ENCODE measurements around the gene OR2B3. TPM values are rescaled to one million over a fixed set of nuclear protein-coding genes. Genes with fewer than 3 reads are reported as not detected.

Gene OR2B3
- total and polyA plus RNA-seq, 2 donors (not counting 1 experiment from before 2014, with no cell fraction given) = not detected

- H3K9me3 ChIP-seq (ENCODE audit: control insufficient read depth, insufficient read depth, low read depth, low read length) = no peaks in the 10 kb centered on the region
Observed at GRCh38 chr6:29092957-29093356, 5.8 kb upstream of the OR2B3 start.

GRCh38 chr6:29082457-29082856 is 4.7 kb downstream of the OR2B3 start:
- H3K27ac ChIP-seq (ENCODE audit: insufficient read depth, low read length) = no peak overlapping the region
- no peaks in the 10 kb centered on the region for H3K9me3 ChIP-seq (ENCODE audit: control insufficient read depth, insufficient read depth, low read depth, low read length)
- no peak overlapping the region for H3K4me3 ChIP-seq (replicated peaks in 1 of 4; ENCODE audit: control extremely low read depth in 1 of 4, insufficient read depth in 1 of 4, low read depth in 3 of 4, low read length in 4 of 4)
- no peak for TF ChIP-seq EZH2 (IDR thresholded peaks at IDR 0.05; ENCODE audit: low read length, missing control alignments)
- TF ChIP-seq, protein P1, sequence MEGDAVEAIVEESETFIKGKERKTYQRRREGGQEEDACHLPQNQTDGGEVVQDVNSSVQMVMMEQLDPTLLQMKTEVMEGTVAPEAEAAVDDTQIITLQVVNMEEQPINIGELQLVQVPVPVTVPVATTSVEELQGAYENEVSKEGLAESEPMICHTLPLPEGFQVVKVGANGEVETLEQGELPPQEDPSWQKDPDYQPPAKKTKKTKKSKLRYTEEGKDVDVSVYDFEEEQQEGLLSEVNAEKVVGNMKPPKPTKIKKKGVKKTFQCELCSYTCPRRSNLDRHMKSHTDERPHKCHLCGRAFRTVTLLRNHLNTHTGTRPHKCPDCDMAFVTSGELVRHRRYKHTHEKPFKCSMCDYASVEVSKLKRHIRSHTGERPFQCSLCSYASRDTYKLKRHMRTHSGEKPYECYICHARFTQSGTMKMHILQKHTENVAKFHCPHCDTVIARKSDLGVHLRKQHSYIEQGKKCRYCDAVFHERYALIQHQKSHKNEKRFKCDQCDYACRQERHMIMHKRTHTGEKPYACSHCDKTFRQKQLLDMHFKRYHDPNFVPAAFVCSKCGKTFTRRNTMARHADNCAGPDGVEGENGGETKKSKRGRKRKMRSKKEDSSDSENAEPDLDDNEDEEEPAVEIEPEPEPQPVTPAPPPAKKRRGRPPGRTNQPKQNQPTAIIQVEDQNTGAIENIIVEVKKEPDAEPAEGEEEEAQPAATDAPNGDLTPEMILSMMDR (conservative IDR thresholded peaks at IDR 0.05 in 1 of 2, IDR thresholded peaks at IDR 0.05 in 1 of 2; ENCODE audit: low read depth in 1 of 2, low read length in 2 of 2) = no peak
- H4K20me1 ChIP-seq (ENCODE audit: control insufficient read depth, extremely low read depth, insufficient read depth, low read length) = no peaks in the 10 kb centered on the region
- no peaks in the 10 kb centered on the region for H3K79me2 ChIP-seq (ENCODE audit: control insufficient read depth, insufficient read depth, low read length)
- no peak overlapping the region for H3K4me2 ChIP-seq (ENCODE audit: extremely low read depth, insufficient read depth, low read length)
- H3K9ac ChIP-seq (ENCODE audit: insufficient read depth, low read length) = no peak overlapping the region
- DNase-seq (ENCODE audit: low read depth in 2 of 2) = no peak
- H3K36me3 ChIP-seq (ENCODE audit: control insufficient read depth, insufficient read depth, low read length) = no peaks in the 10 kb centered on the region
- no peaks in the 10 kb centered on the region for H3K4me1 ChIP-seq (ENCODE audit: control insufficient read depth, extremely low read depth, insufficient read depth, low read length)
- no peaks in the 10 kb centered on the region for H3K27me3 ChIP-seq (ENCODE audit: control insufficient read depth, insufficient read depth, low read length)
- H2AFZ ChIP-seq (ENCODE audit: low read length) = no peak overlapping the region

More at GRCh38 chr6:29092957-29093356, 5.8 kb upstream of the OR2B3 start:
- Histone ChIP-seq H3K4me1 (ENCODE audit: control insufficient read depth, extremely low read depth, insufficient read depth, low read length) (no peaks in the 10 kb centered on the region), H3K27me3 (ENCODE audit: control insufficient read depth, insufficient read depth, low read length) (no peaks in the 10 kb centered on the region), H3K9ac (ENCODE audit: insufficient read depth, low read length) (no peak overlapping the region), H3K27ac (ENCODE audit: insufficient read depth, low read length) (no peak overlapping the region), H2AFZ (ENCODE audit: low read length) (no peak overlapping the region), H3K79me2 (ENCODE audit: control insufficient read depth, insufficient read depth, low read length) (no peaks in the 10 kb centered on the region), H4K20me1 (ENCODE audit: control insufficient read depth, extremely low read depth, insufficient read depth, low read length) (no peaks in the 10 kb centered on the region), H3K4me3 (replicated peaks in 1 of 4; ENCODE audit: control extremely low read depth in 1 of 4, insufficient read depth in 1 of 4, low read depth in 3 of 4, low read length in 4 of 4) (no peak overlapping the region), H3K4me2 (ENCODE audit: extremely low read depth, insufficient read depth, low read length) (no peak overlapping the region), H3K36me3 (ENCODE audit: control insufficient read depth, insufficient read depth, low read length) (no peaks in the 10 kb centered on the region)
- no peak for DNase-seq (ENCODE audit: low read depth in 2 of 2)
- no peak for TF ChIP-seq EZH2 (IDR thresholded peaks at IDR 0.05; ENCODE audit: low read length, missing control alignments)
- TF ChIP-seq, protein P1 (conservative IDR thresholded peaks at IDR 0.05 in 1 of 2, IDR thresholded peaks at IDR 0.05 in 1 of 2; ENCODE audit: low read depth in 1 of 2, low read length in 2 of 2) = no peak

- H3K4me3 ChIP-seq (replicated peaks in 1 of 4; ENCODE audit: control extremely low read depth in 1 of 4, insufficient read depth in 1 of 4, low read depth in 3 of 4, low read length in 4 of 4) = no peak overlapping the region
- no peak for DNase-seq (ENCODE audit: low read depth in 2 of 2)
- no peaks in the 10 kb centered on the region for H3K9me3 ChIP-seq (ENCODE audit: control insufficient read depth, insufficient read depth, low read depth, low read length)
- H2AFZ ChIP-seq (ENCODE audit: low read length) = no peak overlapping the region
- H4K20me1 ChIP-seq (ENCODE audit: control insufficient read depth, extremely low read depth, insufficient read depth, low read length) = no peaks in the 10 kb centered on the region
- no peaks in the 10 kb centered on the region for H3K36me3 ChIP-seq (ENCODE audit: control insufficient read depth, insufficient read depth, low read length)
- TF ChIP-seq EZH2 (IDR thresholded peaks at IDR 0.05; ENCODE audit: low read length, missing control alignments) = no peak
- TF ChIP-seq, protein P1 (conservative IDR thresholded peaks at IDR 0.05 in 1 of 2, IDR thresholded peaks at IDR 0.05 in 1 of 2; ENCODE audit: low read depth in 1 of 2, low read length in 2 of 2) = no peak
- no peaks in the 10 kb centered on the region for H3K27me3 ChIP-seq (ENCODE audit: control insufficient read depth, insufficient read depth, low read length)
- H3K4me2 ChIP-seq (ENCODE audit: extremely low read depth, insufficient read depth, low read length) = no peak overlapping the region
- H3K27ac ChIP-seq (ENCODE audit: insufficient read depth, low read length) = no peak overlapping the region
- no peak overlapping the region for H3K9ac ChIP-seq (ENCODE audit: insufficient read depth, low read length)
- no peaks in the 10 kb centered on the region for H3K4me1 ChIP-seq (ENCODE audit: control insufficient read depth, extremely low read depth, insufficient read depth, low read length)
- H3K79me2 ChIP-seq (ENCODE audit: control insufficient read depth, insufficient read depth, low read length) = no peaks in the 10 kb centered on the region
Observed at GRCh38 chr6:29081312-29081711, 5.8 kb downstream of the OR2B3 start.

Data from fibroblast of lung (primary cell).